Esophagus muscularis mucosa (tissue), 4 donors: Measurements from ENCODE around the gene TXNL4A.
"Not testable (repeated sequence)": the region's sequence is repeated elsewhere in the genome, so short reads cannot be mapped to it uniquely, and the experiment has no call there.

ENCODE experiments used
- EP300 ChIP-seq: sonication (generic); formaldehyde crosslinking; IDR thresholded peaks from one replicate; pipeline ENCODE4 v1.6.1; 2017; ENCODE audit warnings: antibody characterized with exemption
- POLR2A ChIP-seq: fragments of 450-650 bp; IDR thresholded peaks from one replicate; pipeline ENCODE4 v1.6.1; 2017; ENCODE audit warnings: antibody characterized with exemption, moderate library complexity, mild to moderate bottlenecking, low read depth
- POLR2AphosphoS5 ChIP-seq, 2 donors: sonication (generic); formaldehyde crosslinking; IDR thresholded peaks; one replicate each; pipeline ENCODE4 v1.6.1; 2017; ENCODE audit warnings: antibody characterized with exemption in 2 of 2
- TF ChIP-seq, protein P1 (sequence below), 3 experiments: fragments of 200-600 bp in 2 of 3; fragments of 450-650 bp in 1 of 3; sonication (generic) in 2 of 3; IDR thresholded peaks; one replicate each; pipeline ENCODE4 v1.5.1; 2017 to 2019; ENCODE audit warnings: antibody characterized with exemption in 3 of 3, mild to moderate bottlenecking in 2 of 3, moderate library complexity in 1 of 3

DNA sequence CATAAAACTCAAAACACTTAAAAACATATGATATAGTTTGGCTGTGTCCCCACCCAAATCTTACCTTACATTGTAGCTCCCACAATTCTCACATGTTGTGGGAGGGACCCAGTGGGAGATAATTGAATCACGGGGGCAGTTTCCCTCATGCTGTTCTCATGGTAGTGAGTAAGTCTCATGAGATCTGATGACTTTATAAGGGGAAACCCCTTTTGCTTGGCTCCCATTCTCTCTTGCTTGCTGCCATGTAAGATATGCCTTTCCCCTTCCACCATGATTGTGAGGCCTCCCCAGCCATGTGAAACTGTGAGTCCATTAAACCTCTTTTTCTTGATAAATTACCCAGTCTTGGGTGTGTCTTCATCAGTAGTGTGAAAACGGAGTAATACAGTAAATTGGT is 11.3 kb upstream of the TXNL4A start:
- TF ChIP-seq, protein P1, sequence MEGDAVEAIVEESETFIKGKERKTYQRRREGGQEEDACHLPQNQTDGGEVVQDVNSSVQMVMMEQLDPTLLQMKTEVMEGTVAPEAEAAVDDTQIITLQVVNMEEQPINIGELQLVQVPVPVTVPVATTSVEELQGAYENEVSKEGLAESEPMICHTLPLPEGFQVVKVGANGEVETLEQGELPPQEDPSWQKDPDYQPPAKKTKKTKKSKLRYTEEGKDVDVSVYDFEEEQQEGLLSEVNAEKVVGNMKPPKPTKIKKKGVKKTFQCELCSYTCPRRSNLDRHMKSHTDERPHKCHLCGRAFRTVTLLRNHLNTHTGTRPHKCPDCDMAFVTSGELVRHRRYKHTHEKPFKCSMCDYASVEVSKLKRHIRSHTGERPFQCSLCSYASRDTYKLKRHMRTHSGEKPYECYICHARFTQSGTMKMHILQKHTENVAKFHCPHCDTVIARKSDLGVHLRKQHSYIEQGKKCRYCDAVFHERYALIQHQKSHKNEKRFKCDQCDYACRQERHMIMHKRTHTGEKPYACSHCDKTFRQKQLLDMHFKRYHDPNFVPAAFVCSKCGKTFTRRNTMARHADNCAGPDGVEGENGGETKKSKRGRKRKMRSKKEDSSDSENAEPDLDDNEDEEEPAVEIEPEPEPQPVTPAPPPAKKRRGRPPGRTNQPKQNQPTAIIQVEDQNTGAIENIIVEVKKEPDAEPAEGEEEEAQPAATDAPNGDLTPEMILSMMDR (IDR thresholded peaks at IDR 0.05) = not testable (repeated sequence)
- not testable (repeated sequence) for TF ChIP-seq POLR2AphosphoS5 (IDR thresholded peaks at IDR 0.05); EP300; POLR2A
